ENCODE measurements around the gene ZNF747.

GRCh38 chr16:30557957-30558788, 23.5 kb upstream of the ZNF747 start, which contains the start of gene ZNF764:
- no peak for TF ChIP-seq CTCF (IDR thresholded peaks at IDR 0.05)
- peak; percentile 69; the same call in 1 of the 2 replicates for TF ChIP-seq SIN3A (IDR thresholded peaks at IDR 0.05; ENCODE audit: borderline replicate concordance, insufficient read depth, low read depth, low read length)
